Hematopoietic multipotent progenitor cell (in vitro differentiated cells): Measurements from ENCODE around the gene ANKRD23. TPM values are rescaled to one million over a fixed set of nuclear protein-coding genes. Genes with fewer than 3 reads are reported as not detected.

Source experiments
- DNase-seq, 3 donors: peaks; one replicate each; pipeline ENCODE4 v3.0.0-alpha.2; 2011 to 2015; ENCODE audit warnings: low read depth in 2 of 3, low spot score in 2 of 3
- total RNA-seq: library from RNA; depleted of rRNA; stranded (reverse); fragments of >200 nt; gene quantifications from one replicate; pipeline ENCODE4 v1.2.3, GENCODE V29; 2012

The ANKRD23 gene
- total RNA-seq, 1 donor = 6.2 TPM

DNA sequence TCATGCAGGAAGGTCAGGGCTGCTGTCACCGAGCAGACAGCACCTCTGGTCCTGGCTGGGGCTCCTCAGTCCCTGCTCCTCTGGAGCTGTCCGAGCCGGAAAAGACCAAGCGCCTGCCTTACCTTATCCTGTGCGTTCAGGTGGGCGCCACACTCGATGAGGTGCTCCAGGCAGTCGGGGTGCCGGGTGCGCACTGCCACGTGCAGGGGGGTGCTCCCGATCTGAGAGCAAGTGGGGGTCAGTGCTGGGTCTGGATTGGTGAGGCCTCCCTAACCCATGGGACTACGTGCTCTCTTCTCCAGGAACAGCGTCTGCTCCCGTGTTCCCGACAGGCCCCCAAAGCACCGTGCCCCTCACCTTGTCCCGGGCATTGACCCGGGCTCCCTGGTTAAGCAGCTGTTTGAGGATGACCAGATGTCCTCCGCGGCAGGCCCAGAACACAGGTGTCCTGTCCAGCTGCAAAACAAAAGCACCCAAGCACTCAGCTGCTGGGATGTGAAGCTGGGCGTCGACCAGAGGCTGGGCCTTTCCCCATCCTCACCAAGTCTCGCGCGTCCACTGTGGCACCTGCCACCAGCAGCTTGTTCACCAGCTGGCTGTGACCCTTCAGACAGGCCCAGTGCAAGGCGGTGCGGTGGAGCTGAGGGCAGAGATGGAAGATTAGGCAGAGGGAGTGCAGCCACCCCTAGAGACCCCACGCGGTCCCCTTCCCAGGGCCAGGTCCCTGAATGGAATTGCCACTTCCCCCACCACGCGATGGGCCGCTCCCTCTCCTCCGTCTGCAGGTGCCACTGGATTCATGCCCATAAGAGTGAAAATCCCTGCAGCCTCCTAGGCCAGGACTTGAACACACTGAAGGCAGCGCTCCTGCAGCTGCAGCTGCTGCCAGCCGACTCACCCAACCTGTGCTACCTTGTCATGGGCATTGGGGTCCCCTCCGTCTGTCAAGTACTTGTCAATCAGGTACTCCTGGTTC, 3.7 kb downstream of the ANKRD23 start:
- DNase-seq = no peak

GRCh38 chr2:96839293-96839874, 4.4 kb downstream of the ANKRD23 start:
- DNase-seq = peak; percentile 52 to 85 (median 80)

DNA sequence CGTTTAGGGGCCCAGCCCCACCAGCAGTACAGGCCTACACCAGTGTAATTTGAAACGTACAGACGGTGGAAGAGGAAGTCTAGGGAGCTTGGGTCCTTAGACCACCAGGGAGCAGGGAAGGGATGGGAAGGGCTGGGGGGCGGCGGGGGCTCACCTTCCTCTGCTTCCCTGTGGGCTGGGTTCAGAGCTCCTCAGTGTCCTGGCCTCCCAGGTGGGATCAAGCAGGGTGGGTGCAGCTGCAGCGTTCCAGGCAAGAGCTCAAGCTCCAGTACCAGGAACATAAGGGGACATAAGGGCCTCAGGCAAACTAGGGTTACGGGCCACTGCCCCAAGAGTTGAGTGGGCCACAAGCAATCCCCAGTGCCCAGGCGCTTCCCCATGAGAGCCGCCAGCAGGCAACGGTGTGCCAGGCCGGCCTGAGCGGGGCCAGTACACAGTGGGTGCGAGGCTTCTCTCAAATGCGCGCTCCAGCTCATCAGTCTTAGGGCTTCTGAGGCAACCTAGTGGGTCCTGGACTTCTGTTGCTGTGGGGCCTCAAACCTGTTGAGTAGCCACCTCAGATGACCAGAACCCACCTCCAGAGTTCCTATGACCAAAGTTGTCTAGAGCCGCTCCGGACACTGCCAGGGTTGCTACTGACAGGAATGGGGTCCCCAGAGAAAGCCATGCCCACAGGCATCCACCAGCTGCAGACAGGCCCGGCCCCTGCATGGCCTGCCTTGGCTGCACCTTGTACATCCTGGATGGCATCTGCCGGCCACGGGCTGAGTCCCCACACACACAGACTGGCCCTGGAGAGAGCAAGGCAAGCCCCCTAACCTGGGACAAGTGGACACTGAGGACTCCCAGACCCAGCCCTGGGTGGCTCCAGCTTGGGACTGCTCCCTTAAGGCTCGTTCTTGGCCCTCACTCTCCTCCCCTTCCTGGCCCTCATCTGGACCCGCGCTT, 5.2 kb downstream of the ANKRD23 start:
- no peak for DNase-seq

GRCh38 chr2:96837575-96837974, 6.2 kb downstream of the ANKRD23 start:
- no peak for DNase-seq

- no peak for DNase-seq
Observed at GRCh38 chr2:96835830-96836229, 8.0 kb downstream of the ANKRD23 start.

- no peak for DNase-seq
Observed at GRCh38 chr2:96832754-96833507, 10.9 kb downstream of the ANKRD23 start.

GRCh38 chr2:96832408-96832753, 11.4 kb downstream of the ANKRD23 start:
- no peak for DNase-seq

GRCh38 chr2:96831679-96832078, 12.1 kb downstream of the ANKRD23 start:
- DNase-seq = no peak

- no peak for DNase-seq
Observed at GRCh38 chr2:96830044-96830562, 13.7 kb downstream of the ANKRD23 start.

- DNase-seq = no peak
Observed at GRCh38 chr2:96828874-96829273, 14.9 kb downstream of the ANKRD23 start.

GRCh38 chr2:96828436-96828835, 15.4 kb downstream of the ANKRD23 start:
- DNase-seq = no peak

DNA sequence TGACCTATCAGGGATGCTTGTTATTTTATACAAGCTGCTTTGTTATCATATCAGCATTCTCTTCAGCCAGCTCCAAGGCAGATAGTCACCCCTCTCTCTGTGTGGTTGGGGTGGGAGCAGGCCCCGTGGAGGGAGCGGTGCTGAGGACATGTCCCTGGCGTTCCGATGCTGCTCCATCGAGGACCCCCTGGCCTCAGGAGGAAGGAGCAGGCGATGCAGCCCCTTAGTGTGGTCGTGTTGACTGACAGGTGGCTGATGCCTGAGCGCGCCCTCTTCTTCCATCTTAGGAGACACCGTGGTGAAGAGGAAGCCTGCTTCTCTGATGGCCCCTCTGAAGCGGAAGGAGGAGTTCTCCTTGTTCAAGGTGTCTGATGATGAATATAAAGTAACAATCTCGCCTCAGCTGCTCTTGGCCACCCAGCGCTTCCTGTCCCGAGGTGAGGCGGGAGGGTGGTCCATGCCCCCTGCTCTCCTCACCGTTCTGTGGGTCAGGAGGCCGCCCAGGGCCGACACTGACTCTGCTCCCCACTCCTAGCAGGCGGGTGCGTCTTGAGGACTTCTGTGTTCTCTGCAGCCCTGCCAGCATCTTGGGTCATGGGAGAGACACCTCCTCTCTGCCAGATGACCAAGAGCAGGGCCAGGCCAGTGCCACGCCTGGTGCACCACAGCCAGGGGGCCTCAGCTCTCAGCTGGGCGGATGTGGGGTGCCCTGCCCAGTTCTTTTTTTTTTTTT, 17.1 kb downstream of the ANKRD23 start:
- no peak for DNase-seq

DNA sequence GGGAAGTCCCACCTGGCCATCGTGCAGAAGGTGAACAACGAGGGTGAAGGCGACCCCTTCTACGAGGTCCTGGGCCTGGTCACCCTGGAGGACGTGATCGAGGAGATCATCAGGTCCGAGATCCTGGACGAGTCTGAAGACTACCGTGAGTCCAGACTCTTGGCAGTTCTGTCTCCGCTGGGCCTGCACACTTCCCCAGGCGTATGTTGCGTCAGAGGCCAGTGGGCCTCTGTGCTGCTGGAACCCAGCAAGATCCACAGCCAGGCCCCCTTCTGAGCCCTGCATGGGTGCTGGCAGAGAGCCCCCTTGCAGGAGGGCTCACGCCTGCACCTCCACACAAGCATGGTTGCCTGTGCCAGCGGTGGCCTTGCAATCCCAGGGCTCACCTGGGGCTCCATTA, 18.8 kb downstream of the ANKRD23 start:
- DNase-seq = no peak

- DNase-seq = no peak
Observed at GRCh38 chr2:96824079-96824870, 19.5 kb downstream of the ANKRD23 start.

DNA sequence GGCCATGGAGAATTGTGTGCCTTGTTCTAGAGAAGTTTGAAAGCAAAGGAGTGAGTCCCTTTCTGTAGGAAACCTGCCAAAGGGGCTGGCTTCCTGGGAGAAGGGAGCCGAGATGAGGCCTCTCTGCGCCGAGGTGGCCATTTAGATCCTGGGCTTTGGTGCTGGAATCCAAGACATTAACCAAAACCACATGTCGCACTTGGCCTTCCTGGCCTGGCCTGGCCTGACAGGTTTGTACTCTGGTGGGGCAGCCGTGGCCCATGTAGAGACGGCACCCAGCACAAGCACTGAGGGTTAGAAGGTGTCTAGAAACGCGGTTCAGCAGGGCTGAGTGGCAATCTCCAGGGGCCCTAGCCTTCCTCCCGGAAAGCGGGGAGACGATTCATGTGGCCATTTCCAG, 20.6 kb downstream of the ANKRD23 start:
- no peak for DNase-seq

GRCh38 chr2:96822786-96823185, 21.0 kb downstream of the ANKRD23 start:
- DNase-seq = no peak

GRCh38 chr2:96821113-96821675, 22.6 kb downstream of the ANKRD23 start:
- no peak for DNase-seq

- no peak for DNase-seq
Observed at GRCh38 chr2:96819876-96820511, 23.8 kb downstream of the ANKRD23 start.
